ENCODE results near the gene UNKL.
"Not testable (repeated sequence)": the region's sequence is repeated elsewhere in the genome, so short reads cannot be mapped to it uniquely, and the experiment has no call there.

UNKL gene

DNA sequence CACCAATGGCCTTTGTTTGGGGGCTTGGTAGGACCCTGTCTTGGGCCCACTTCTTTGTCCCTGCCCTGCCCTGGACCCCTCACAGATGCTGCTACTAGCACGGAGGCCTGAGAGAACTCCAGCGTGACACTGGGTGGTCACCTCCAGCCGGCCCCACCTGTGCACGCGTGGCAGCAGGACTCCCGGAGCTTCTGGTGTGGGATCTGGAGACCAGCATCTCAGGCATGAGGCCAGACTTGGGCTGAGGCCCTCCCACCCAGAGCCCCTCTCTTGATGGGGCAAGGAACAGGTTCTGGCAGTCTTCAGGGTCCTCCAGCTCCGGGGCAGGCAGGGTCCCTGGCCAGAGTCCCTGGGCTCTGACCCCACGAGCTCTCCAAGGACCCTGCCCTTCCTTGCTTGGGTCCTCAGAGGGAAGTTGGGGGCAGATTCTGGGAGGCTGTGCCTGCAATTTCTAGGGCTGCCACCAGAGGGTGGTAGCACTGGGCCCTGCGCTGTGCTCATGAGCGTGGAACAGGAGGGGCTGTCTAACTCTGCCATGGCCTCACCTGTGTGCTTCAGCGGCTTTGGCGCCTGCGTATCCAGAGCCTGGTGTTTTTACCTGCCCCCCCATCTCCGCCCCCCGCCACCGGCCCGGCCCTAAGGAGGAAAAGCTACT lies 84.1 kb downstream of the UNKL start:
- in situ Hi-C loops (cut with MboI; ENCODE audit: low sequenced_read_pairs), result no loop called here

DNA sequence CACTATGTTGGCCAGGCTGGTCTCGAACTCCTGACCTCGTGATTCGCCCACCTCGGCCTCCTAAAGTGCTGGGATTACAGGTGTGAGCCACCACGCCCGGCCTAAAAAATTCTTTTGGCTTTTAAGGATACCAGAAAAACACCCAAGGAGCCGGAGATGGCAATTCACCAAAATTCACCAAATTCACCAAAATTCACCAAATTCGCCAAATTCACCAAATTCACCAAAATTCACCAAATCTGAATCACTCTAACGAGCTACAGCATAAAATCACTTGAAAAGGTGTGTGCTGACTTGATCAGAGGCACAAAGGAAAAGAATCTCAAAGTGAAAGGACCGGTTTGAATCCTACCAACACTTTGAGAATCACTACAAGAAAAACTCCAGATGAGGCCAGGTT lies 85.5 kb downstream of the UNKL start:
- in situ Hi-C loops (cut with MboI; ENCODE audit: low sequenced_read_pairs), result not testable (repeated sequence)

DNA sequence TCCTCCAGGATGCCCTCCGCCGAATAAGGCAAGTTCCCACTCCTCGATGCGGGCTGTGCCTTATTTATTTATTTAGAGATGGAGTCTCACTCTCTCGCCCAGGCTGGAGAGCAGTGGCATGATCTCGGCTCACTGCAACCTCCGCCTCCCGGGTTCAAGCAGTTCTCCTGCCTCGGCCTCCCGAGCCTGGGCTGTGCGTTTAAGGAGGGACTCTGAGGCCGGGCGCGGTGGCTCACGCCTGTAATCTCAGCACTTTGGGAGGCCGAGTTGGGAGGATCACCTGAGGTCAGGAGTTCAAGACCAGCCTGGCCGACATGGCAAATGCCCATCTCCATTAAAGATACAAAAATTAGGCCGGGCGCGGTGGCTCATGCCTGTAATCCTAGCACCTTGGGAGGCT lies 86.4 kb downstream of the UNKL start:
- in situ Hi-C loops (cut with MboI; ENCODE audit: low sequenced_read_pairs), result not testable (repeated sequence)

DNA sequence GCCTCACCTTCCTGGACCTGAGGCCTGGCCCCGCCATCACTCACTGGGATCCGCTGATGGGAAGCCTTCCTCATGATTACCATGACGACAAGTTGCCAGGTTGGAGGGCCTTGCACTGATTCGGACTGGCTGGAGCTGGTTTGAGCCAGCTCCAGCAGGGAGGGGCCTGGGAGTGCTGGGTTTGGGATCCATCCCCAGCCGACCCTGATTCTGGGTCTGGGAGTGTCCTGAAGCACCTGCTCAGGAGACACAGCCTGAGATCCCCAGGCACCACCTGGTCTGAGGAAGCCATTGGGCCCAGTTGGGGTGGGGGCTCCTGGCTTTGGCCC lies 86.9 kb downstream of the UNKL start:
- in situ Hi-C loops (cut with MboI; ENCODE audit: low sequenced_read_pairs), result no loop called here

DNA sequence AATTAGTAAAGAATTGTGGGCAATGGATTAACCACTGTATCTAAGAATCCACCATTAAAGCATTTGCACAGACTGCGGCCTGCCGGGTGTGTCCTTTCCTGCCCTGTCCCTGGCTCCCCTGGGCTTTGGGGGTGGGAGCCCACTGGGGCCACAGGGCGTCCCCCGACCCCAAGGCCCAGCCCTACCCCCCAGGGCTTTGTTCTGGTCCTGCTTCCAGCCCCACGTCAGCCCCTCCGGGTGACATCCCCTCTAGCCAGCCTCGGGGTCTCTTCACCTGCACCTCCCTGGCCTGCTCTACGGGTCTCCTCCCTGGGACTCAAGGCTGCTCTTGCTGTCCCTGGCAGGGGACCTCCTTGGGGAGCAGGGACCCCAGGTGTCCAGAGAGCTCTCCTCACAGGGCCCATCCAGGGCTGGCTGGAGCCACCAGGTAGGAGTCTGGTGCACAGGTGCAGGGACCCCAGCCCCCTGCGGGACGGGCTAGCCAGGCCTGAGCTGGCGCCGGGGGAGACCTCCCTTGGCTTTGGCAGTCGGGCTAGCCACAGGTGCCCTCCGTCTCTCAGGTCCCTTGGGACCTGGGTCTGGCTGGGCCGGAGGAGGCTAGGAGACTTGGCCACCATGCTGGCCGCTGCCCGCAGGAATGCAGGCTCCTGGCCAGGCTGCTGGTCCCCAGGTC lies 87.4 kb downstream of the UNKL start:
- in situ Hi-C loops (cut with MboI; ENCODE audit: low sequenced_read_pairs), result no loop called here

DNA sequence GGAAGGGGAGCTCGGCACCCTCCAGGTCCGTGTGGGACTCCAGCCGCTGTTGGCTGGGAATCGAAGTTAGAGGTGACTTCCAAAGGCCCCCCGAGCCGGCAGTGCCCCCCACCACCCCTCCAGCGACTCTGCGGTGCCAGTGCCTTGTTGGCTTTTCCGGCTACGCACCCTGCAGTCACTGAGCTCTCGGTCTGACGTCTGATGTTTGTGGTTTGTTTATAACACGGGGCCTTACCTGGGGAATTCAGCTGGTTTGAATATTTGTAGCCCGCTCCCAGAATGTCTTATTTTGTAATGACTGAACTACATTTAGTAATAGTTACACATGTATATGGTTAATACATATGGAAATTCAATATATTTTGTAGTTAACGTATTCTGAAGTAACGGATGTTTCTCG lies 88.1 kb downstream of the UNKL start:
- in situ Hi-C loops (cut with MboI; ENCODE audit: low sequenced_read_pairs), result no loop called here

DNA sequence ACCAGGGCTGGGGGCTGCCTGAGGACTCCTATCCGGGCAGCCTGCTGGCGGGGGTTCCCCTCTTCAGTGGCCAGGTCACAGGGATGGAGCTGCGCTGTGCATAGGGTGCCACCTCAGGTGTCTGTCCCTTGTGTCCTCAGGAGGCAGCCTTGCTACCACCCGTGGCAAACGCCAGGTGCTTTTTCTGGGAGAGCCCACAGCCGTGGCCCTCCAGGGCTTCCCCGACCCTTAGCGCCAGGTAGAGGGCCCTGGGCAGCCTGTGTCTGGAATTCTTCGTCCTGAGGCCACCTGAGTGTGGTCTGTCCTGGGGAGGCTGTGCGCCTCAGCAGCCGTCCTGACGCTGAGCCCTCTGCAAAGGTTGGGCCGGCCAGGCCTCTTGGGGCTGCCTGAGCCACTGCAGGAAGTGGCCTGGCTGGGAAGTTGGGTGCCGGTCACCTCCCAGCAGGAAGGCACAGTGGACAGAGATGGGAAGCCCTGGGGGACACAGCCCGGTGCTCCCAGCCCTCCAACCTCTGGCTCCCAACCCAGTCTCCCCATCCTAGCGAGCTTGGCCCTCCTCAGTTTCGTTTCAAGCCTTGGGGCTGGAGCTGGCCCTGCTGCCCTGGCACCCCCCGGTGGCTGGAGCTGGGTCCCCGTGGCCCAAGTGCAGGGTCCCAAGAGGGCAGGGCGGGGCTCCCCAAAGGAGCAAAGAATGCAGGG lies 88.7 kb downstream of the UNKL start:
- in situ Hi-C loops (cut with MboI; ENCODE audit: low sequenced_read_pairs), result no loop called here

DNA sequence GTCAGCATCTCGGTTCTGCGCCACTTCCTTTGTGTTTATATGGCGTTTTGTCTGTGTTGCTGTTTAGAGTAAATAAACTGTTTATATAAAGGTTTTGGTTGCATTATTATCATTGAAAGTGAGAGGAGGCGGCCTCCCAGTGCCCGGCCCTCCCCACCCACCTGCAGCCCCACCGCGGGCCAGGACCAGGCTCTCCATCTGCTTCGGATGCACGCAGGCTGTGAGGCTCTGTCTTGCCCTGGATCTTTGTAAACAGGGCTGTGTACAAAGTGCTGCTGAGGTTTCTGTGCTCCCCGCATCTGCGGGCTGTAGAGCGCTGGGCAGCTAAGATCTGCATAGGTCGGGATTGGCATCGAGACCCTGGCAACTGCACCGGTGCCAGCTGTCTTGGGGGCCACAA lies 89.2 kb downstream of the UNKL start:
- in situ Hi-C loops (cut with MboI; ENCODE audit: low sequenced_read_pairs), result no loop called here

DNA sequence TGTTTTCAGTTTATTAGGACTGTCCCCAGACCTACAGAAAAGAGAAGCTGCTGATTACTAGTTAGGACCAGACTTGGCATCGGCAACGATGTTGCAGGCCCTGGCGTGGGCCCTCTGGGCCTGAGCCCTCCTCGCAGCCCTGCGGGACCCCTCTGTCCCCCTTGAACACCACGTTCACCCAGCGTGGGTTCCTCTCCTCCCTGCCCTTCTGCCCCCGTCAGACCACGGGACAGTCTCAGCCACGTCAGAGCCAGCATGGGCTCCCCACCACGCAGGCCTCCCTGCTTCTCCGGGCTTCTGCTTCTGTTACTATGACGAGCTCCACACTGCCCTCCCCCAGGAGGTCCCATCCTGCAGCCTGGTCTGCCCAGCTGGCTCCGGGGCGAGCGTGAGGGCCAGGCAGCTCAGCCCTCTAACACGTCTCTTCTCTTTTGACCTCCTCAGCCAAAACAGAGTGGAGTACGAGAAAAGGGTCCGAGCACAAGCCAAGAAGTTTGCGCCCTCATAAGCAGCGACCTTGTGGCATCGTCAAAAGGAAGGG lies 90.1 kb downstream of the UNKL start:
- in situ Hi-C loops (cut with MboI; ENCODE audit: low sequenced_read_pairs), result no loop called here

DNA sequence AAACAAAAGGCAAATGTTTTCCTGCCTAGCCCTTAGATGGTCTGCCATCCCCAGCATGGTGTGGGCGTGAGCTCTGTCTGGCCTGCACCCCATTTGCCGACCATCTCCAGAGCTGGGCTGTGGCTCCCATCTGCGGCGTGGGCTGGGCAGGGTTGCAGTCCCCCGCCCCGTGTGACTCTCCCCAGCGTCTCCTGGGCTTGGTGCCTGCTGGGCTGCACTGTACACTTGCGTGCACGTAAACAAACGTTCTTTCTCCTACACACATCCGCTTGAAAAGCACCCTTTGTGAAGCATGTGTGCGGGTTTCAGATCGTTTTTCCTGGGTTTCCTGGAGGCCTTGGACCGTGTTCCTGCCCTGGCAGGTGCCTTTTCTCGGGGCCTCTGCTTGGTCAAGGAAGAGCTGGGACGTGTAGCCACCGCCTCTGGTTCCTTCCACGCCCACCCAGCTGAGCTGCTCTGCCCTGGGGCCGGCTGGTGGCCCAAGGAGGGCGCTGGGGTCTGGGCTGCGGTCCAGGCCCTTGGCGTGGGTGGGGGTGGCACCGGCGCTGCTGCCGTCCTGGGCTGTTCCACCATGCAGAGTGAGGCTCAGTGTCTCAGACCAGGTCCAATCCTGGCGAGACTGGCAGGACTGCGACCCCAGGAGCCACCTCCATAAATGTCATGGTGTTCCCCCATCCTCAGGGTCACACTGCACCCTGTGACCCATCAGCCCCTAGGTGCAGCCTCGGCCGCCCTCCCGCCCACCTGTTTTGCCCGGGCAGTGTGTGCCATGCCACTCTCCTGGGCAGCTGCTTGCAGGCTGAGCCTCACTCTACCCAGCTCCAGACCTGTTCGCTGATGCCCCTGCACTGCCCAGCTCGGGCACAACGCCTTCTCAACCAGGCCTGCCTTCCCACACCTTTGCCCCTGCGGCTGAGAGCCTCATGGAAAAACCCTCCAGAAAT lies 90.9 kb downstream of the UNKL start:
- in situ Hi-C loops (cut with MboI; ENCODE audit: low sequenced_read_pairs), result no loop called here

DNA sequence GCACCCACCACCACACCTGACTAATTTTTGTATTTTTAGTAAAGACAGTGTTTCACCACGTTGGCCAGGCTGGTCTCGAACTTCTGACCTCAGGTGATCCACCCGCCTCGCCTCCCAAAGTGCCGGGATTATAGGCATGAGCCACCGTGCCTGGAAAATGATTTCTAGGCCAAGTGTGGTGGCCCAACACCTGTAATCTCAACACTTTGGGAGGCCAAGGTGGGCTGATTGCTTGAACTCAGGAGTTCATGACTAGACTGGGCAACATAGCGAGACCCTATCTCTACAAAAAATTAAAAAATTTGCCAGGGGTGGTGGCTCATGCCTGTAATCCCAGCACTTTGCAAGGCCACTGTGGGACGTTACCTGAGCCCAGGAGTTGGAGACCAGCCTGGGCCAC lies 92.1 kb downstream of the UNKL start:
- in situ Hi-C loops (cut with MboI; ENCODE audit: low sequenced_read_pairs), result no loop called here

DNA sequence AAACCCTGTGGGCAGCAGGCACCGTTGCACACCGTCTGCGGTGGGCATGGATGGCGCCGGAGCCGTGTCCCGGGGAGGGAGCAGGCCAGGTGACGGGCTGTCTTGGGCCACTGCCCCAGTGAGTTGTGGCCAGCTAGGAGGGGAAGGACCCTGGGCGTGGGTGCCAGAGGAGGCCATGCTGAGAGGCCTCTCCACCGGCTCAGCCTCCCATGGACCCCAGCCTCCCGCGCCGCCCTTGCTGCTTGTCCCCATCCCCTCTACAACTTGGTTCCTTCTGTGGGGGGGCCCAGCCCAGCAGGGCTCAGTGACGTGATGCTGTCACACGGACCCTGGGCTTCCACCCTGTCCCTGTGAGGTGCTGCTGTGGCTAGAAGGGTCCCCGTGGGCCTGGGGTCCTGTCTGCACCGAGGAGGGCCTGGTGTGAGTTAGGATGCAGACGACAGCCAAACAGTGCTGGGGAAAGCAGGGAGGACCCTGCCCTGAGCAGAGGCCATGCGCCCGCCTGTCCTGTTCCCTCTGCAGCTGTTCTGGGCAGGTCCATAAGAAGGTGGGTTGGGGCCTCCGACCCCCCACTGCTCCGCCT lies 93.8 kb downstream of the UNKL start:
- in situ Hi-C loops (cut with MboI; ENCODE audit: low sequenced_read_pairs), result no loop called here

DNA sequence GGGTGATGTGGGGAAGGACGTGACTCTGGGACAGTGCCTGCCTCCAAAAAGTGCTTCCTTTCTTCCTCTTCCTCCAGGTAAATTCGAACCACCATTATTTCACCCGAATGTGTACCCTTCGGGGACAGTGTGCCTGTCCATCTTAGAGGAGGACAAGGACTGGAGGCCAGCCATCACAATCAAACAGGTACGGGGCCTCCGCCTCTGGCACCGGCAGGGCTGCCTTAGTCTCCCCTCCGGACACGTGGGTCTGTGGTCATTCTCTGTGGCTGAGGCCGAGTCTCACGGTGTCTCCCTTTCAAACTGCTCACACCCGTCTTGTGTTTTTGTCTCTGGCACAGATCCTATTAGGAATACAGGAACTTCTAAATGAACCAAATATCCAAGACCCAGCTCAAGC lies 94.4 kb downstream of the UNKL start:
- in situ Hi-C loops (cut with MboI; ENCODE audit: low sequenced_read_pairs), result no loop called here

DNA sequence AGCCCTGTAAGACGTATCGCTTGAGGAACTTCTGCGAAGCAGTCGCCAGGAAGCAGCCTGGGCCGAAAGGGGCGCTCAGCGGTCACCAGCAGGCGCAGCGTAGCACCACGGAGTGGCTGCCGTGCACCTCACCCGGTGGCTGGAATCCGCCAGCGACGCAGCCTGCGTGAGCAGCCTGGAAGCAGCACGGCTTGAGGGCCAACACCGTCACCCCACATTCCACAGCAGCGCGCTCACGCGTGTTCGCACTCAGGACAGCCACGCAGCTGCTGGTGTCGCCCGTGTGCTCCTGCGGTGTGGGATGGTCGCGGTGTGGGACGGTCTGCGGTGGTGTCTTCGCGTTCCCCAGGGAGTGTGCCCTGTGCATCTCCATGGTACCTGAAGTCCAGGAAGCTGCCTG lies 95.5 kb downstream of the UNKL start:
- in situ Hi-C loops (cut with MboI; ENCODE audit: low sequenced_read_pairs), result no loop called here

DNA sequence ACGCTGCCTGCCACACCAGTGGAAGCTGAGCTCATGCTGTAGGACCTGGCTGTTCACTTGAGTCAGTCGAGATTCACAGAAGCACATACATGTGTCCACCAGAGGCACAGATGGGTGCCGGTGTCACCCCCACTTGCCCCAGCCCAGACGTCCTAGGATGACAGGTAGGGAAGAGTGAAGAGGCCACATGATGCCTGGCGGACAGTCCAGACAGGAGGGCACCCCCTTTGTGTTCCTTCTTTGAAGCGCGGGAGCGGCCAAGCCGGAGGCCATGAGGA lies 96.3 kb downstream of the UNKL start:
- in situ Hi-C loops (cut with MboI; ENCODE audit: low sequenced_read_pairs), result no loop called here

DNA sequence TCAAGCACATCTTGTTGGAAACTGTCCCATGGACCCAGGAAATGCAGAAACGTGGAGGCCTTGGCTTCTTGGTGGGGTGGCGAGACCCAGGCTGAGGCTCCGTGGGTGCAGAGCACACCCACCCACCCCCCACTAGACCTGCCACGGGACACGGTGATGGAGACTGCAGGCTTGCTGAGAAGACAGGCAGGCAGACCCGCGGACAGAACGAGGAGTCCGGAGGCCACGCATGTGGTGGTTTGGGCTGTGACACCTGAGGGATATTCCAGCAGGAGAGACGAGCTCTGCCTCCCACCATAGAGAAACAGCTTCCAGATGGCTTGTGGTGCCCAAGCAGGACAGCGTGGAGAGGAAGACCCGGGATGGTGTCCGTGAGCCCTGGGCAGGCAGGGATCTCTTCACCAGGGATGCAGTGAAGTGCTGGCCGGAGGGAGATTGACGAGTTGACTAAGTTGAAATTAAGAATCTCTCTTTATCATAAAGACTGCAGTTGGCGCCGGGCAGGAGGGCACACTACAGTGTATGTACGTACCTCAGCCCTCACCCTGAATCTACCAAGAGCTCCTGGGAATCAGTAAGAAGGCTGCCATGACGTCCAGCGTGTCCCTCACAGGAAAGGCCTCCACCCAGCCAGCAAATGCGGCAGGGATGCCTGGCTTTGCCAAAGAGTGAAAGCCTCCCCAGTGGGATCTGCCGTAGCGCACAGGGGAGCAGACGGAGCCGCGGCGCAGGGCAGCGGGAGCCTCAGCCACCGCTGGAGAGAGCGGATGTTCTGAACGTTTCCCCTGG lies 96.8 kb downstream of the UNKL start:
- in situ Hi-C loops (cut with MboI; ENCODE audit: low sequenced_read_pairs), result no loop called here

DNA sequence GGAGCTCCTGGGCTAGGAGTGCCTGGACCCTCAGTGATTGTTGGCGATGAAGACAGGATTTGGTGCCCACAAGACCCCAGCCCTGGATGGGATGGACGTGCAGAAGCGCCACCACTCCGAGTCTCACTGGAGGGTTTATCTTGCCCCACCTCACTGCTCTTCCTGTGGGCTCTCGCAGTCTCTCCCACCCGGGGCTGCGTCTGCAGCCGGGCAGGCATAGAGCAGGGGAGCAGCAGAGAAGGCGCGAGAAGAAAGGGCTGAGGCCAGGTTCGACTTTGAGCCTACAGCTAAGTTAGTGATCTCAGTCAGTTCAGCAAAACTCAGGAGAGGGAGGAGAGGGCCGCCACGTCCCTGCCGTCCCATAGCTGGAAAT lies 98.5 kb downstream of the UNKL start:
- in situ Hi-C loops (cut with MboI; ENCODE audit: low sequenced_read_pairs), result no loop called here

DNA sequence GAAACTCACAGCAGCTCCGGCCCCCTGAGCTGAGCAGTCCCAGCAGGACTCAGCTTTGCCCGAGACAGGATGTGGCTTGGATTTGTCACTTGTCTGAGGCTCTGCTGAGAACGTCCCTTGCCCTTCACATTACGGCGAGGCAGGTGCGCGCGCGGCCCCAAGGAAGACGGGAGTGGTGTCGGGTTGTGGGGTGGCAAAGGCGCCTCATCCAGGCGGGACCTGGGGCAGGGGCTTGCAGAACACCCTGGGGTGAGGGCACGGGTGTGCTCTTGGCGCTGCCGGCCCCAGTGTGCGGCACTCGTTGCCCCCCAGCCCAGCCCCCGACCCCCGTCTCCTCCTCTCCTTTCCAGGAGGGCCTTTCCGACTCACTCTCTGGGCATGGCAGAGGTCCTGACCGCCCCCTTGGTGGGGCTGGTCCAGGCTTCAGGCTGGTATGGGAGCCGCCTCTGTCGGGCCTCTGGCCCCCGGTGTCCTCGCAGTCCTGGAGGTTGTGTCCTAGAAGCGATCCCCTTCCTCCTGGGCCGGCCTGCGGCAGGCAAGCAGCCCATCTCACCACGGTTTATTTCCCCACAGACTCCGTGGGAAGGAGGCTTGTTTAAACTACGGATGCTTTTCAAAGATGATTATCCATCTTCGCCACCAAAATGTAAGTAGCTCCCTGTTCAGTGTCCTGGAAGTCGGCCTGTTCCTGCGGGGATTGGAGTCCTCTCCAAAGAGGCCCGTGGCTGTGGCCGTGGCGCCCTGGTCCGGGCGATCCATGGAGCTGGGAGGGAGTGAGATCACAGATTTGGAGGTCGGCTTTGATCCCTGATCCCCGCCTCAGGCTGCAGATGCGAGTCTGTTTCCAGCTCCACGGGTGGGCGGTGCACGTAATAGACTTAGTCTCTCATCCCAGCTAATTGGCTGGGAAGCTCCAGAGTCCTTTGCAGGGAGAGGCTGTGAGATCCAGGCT lies 99.1 kb downstream of the UNKL start:
- in situ Hi-C loops (cut with MboI; ENCODE audit: low sequenced_read_pairs), result no loop called here

DNA sequence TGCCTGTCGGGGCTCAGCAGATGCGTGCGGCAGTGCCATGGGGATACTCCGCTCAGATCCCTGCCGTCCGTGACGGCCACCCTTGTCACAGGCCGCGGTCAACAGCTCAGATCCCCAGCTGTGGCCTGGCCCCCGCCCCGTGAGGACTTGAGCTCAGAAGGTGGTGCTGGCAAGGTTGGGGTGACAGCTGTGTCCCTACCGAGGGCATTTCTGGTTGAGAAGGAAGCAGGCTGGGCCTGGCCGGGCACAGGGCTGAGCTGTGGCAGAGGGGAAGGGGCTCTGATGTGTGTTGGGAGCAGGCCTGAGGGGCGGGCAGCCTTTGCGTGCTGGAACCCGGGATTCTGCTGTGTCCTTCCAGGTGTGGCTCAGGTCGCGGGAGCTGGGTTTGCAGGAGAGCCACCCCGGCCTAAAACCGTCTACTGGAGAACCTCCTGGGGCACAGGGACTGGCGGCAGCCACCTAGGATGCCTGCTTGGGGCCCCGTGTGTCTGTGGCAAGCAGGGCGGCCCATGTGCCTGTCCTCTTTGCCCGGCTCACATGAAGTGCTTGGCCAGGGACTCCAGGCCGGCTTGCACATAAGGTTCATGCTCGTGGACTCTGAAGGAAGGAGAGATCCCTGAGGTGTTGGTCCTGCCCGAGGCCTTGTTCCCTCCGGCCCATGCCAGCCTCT lies 100.0 kb downstream of the UNKL start:
- in situ Hi-C loops (cut with MboI; ENCODE audit: low sequenced_read_pairs), result no loop called here
